HEK293 (cell line): ENCODE data around the gene GPLD1.
A peak's percentile ranks its signal among the peaks of the same experiment; 100 is the strongest.

Source experiments
- CTCF ChIA-PET: fragments of 350-600 bp; formaldehyde crosslinking; extraction: SDS; loops from one replicate; lab custom pipeline; 2021; ENCODE audit warnings: antibody characterized with exemption; lab: Yijun Ruan, JAX
- POLR2A ChIA-PET: fragments of 300-600 bp; formaldehyde crosslinking; extraction: SDS; loops from one replicate; lab custom pipeline; 2020; ENCODE audit warnings: antibody characterized with exemption, inconsistent platforms; lab: Yijun Ruan, JAX
- H3K27ac ChIP-seq: fragments of 200-500 bp; sonication (Bioruptor generic); 2 replicates; pipeline ENCODE4 v1.5.1; 2014; ENCODE audit warnings: low read depth, low read length, control low read depth, inconsistent platforms; ENCODE audit errors: extremely low read depth
- H3K36me3 ChIP-seq, 2 experiments: fragments of 200-500 bp in 1 of 2; sonication (Bioruptor generic) in 1 of 2; 1 replicate in 1 of 2; 2 replicates in 1 of 2; pipeline ENCODE4 v1.5.1; 2014 to 2017; ENCODE audit warnings: inconsistent platforms in 2 of 2, low read length in 2 of 2; ENCODE audit not compliant: control insufficient read depth in 2 of 2, insufficient read depth in 1 of 2
- H3K4me1 ChIP-seq: fragments of 200-500 bp; sonication (Bioruptor generic); 2 replicates; pipeline ENCODE4 v1.5.1; 2014; ENCODE audit warnings: mild to moderate bottlenecking, low read length, inconsistent platforms; ENCODE audit not compliant: control insufficient read depth, insufficient read depth
- H3K4me3 ChIP-seq: 2 replicates; pipeline ENCODE4 v1.5.1; 2011; ENCODE audit warnings: low read depth, mild to moderate bottlenecking, control low read depth, low read length, moderate library complexity
- H3K9me3 ChIP-seq: fragments of 200-500 bp; sonication (Bioruptor generic); 2 replicates; pipeline ENCODE4 v1.5.1; 2014; ENCODE audit warnings: low read depth, low read length, inconsistent platforms; ENCODE audit not compliant: control insufficient read depth, insufficient read depth
- HOXC10 ChIP-seq: sonication (generic); formaldehyde crosslinking; IDR thresholded peaks from 2 replicates; pipeline ENCODE4 v1.8.1; 2023; ENCODE audit warnings: mild to moderate bottlenecking, missing genetic modification reagents
- IKZF3 ChIP-seq: fragments of 450-650 bp; IDR thresholded peaks from 2 replicates; pipeline ENCODE4 v1.5.0; 2018; ENCODE audit warnings: missing biosample characterization, mild to moderate bottlenecking, missing genetic modification characterization, moderate library complexity
- KLF9 ChIP-seq: fragments of 450-650 bp; formaldehyde crosslinking; IDR thresholded peaks from 2 replicates; pipeline ENCODE4 v1.5.1; 2016; ENCODE audit warnings: missing biosample characterization, missing genetic modification characterization, low read depth
- SETDB1 ChIP-seq: IDR thresholded peaks from one replicate; pipeline ENCODE4 v1.6.1; 2017; ENCODE audit warnings: mild to moderate bottlenecking, low read length, moderate library complexity, mixed read lengths; ENCODE audit not compliant: insufficient read length
- SP2 ChIP-seq: fragments of 450-650 bp; formaldehyde crosslinking; IDR thresholded peaks from 2 replicates; pipeline ENCODE4 v1.5.1; 2016; ENCODE audit warnings: missing biosample characterization, missing genetic modification characterization
- TCF7L2 ChIP-seq: IDR thresholded peaks from 2 replicates; pipeline ENCODE4 v1.6.1; 2011; ENCODE audit warnings: low read depth, mild to moderate bottlenecking, inconsistent platforms, low read length, moderate library complexity, borderline replicate concordance
- WT1 ChIP-seq: fragments of 450-650 bp; formaldehyde crosslinking; IDR thresholded peaks from 2 replicates; pipeline ENCODE4 v1.5.1; 2016; ENCODE audit warnings: missing biosample characterization, missing genetic modification characterization
- YY1 ChIP-seq: fragments of 450-650 bp; formaldehyde crosslinking; IDR thresholded peaks from 2 replicates; pipeline ENCODE4 v1.5.1; 2018; ENCODE audit warnings: missing biosample characterization, missing genetic modification characterization
- ZFP41 ChIP-seq: fragments of 450-650 bp; formaldehyde crosslinking; IDR thresholded peaks from 2 replicates; pipeline ENCODE4 v1.5.1; 2016; ENCODE audit warnings: missing biosample characterization, missing genetic modification characterization, borderline replicate concordance
- ZNF121 ChIP-seq: fragments of 450-650 bp; formaldehyde crosslinking; IDR thresholded peaks from 2 replicates; pipeline ENCODE4 v1.5.1; 2016; ENCODE audit warnings: missing biosample characterization, missing genetic modification characterization
- ZNF211 ChIP-seq: fragments of 450-650 bp; formaldehyde crosslinking; IDR thresholded peaks from 2 replicates; pipeline ENCODE4 v1.5.1; 2016; ENCODE audit warnings: low read depth, missing biosample characterization, missing genetic modification characterization
- ZNF214 ChIP-seq: fragments of 450-650 bp; formaldehyde crosslinking; IDR thresholded peaks from 2 replicates; pipeline ENCODE4 v1.5.1; 2017; ENCODE audit warnings: missing biosample characterization, mild to moderate bottlenecking, missing genetic modification characterization, borderline replicate concordance
- ZNF223 ChIP-seq: fragments of 450-650 bp; formaldehyde crosslinking; IDR thresholded peaks from 2 replicates; pipeline ENCODE4 v1.5.1; 2016; ENCODE audit warnings: missing biosample characterization, missing genetic modification characterization
- ZNF292 ChIP-seq: fragments of 450-650 bp; formaldehyde crosslinking; IDR thresholded peaks from 2 replicates; pipeline ENCODE4 v1.5.1; 2016; ENCODE audit warnings: low read depth, missing biosample characterization, missing genetic modification characterization, borderline replicate concordance
- ZNF394 ChIP-seq: fragments of 450-650 bp; formaldehyde crosslinking; IDR thresholded peaks from 2 replicates; pipeline ENCODE4 v1.5.1; 2016; ENCODE audit warnings: missing biosample characterization, missing genetic modification characterization, mild to moderate bottlenecking, moderate library complexity, borderline replicate concordance
- ZNF423 ChIP-seq: fragments of 450-650 bp; formaldehyde crosslinking; IDR thresholded peaks from 2 replicates; pipeline ENCODE4 v1.5.1; 2016; ENCODE audit warnings: missing biosample characterization, missing genetic modification characterization
- ZNF621 ChIP-seq: fragments of 450-650 bp; formaldehyde crosslinking; IDR thresholded peaks from 2 replicates; pipeline ENCODE4 v1.5.1; 2017; ENCODE audit warnings: missing biosample characterization, missing genetic modification characterization
- ZNF658 ChIP-seq: fragments of 450-650 bp; formaldehyde crosslinking; IDR thresholded peaks from 2 replicates; pipeline ENCODE4; 2016; ENCODE audit warnings: missing biosample characterization, missing genetic modification characterization
- ZNF76 ChIP-seq: fragments of 450-650 bp; formaldehyde crosslinking; IDR thresholded peaks from 2 replicates; pipeline ENCODE4; 2016; ENCODE audit warnings: low read depth, missing biosample characterization, missing genetic modification characterization, borderline replicate concordance
- ZNF776 ChIP-seq: fragments of 450-650 bp; formaldehyde crosslinking; IDR thresholded peaks from 2 replicates; pipeline ENCODE4 v1.5.0; 2017; ENCODE audit warnings: missing biosample characterization, missing genetic modification characterization, borderline replicate concordance
- ZNF785 ChIP-seq: fragments of 450-650 bp; formaldehyde crosslinking; IDR thresholded peaks from 2 replicates; pipeline ENCODE4 v1.5.1; 2016; ENCODE audit warnings: missing biosample characterization, missing genetic modification characterization
- ZSCAN23 ChIP-seq: fragments of 450-650 bp; formaldehyde crosslinking; IDR thresholded peaks from 2 replicates; pipeline ENCODE4 v1.5.1; 2016; ENCODE audit warnings: missing biosample characterization, missing genetic modification characterization
- TF ChIP-seq, protein P1 (sequence below): fragments of 450-650 bp; formaldehyde crosslinking; IDR thresholded peaks from 2 replicates; pipeline ENCODE4 v1.5.1; 2016; ENCODE audit warnings: missing biosample characterization, missing genetic modification characterization
- TF ChIP-seq, protein P2 (sequence below): fragments of 450-650 bp; formaldehyde crosslinking; IDR thresholded peaks from 2 replicates; pipeline ENCODE4 v1.5.1; 2016; ENCODE audit warnings: missing biosample characterization, missing genetic modification characterization
- TF ChIP-seq, protein P3 (sequence below): fragments of 450-650 bp; formaldehyde crosslinking; IDR thresholded peaks from 2 replicates; pipeline ENCODE4 v1.5.1; 2017; ENCODE audit warnings: missing biosample characterization, missing genetic modification characterization

GPLD1 gene

DNA sequence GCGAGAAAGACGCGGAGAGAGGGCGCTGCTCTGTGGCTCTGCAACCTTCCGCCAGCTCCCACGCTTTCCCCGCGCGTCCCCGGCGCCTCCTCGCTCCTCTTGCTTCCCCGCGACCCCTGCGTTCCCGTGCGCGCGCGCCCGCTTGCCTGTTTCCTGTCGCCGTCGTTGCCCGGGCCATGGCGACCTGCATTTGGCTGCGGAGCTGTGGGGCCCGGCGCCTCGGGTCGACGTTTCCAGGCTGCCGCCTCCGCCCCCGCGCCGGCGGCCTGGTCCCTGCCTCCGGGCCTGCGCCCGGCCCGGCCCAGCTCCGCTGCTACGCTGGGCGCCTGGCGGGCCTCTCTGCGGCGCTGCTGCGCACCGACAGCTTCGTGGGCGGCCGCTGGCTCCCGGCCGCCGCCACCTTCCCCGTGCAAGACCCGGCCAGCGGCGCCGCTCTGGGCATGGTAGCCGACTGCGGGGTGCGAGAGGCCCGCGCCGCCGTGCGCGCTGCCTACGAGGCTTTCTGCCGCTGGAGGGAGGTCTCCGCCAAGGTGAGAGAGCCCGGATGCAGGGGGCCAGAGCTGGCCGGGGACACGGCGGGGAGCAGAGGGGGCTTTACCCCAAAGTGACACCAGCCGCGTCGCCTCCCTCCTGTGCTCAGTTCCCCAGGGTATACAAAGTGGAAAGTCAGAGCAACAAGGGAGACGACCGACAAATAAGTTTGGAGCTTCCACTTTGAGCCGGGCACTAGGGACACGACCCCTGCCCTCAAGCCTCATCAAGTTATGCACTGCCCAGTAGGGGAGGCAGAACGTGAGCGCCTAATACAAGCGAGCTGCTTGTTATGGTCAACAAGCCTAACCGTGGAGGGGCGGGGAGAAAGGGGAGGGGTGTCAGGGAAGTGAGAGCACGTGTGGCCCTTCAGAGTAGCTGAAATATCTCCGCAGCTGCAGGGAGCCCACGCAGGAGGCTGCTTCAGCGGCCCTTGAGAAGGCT is 5.7 kb upstream of the GPLD1 start, which contains the start of gene ALDH5A1 (continued):
- TF ChIP-seq, protein P1, sequence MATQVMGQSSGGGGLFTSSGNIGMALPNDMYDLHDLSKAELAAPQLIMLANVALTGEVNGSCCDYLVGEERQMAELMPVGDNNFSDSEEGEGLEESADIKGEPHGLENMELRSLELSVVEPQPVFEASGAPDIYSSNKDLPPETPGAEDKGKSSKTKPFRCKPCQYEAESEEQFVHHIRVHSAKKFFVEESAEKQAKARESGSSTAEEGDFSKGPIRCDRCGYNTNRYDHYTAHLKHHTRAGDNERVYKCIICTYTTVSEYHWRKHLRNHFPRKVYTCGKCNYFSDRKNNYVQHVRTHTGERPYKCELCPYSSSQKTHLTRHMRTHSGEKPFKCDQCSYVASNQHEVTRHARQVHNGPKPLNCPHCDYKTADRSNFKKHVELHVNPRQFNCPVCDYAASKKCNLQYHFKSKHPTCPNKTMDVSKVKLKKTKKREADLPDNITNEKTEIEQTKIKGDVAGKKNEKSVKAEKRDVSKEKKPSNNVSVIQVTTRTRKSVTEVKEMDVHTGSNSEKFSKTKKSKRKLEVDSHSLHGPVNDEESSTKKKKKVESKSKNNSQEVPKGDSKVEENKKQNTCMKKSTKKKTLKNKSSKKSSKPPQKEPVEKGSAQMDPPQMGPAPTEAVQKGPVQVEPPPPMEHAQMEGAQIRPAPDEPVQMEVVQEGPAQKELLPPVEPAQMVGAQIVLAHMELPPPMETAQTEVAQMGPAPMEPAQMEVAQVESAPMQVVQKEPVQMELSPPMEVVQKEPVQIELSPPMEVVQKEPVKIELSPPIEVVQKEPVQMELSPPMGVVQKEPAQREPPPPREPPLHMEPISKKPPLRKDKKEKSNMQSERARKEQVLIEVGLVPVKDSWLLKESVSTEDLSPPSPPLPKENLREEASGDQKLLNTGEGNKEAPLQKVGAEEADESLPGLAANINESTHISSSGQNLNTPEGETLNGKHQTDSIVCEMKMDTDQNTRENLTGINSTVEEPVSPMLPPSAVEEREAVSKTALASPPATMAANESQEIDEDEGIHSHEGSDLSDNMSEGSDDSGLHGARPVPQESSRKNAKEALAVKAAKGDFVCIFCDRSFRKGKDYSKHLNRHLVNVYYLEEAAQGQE (tag by site-specific recombination) = no peak
- TF ChIP-seq YY1 (tag by site-specific recombination) (peak; percentile 57; the same call in 1 of the 2 replicates), SETDB1 (no peak), ZNF223 (tag by site-specific recombination) (no peak), KLF9 (tag by site-specific recombination) (peak; percentile 62; the same call in 1 of the 2 replicates), TCF7L2 (no peak), ZNF76 (tag by site-specific recombination) (peak; percentile 19; the same call in 1 of the 2 replicates)
- TF ChIP-seq, protein P2, sequence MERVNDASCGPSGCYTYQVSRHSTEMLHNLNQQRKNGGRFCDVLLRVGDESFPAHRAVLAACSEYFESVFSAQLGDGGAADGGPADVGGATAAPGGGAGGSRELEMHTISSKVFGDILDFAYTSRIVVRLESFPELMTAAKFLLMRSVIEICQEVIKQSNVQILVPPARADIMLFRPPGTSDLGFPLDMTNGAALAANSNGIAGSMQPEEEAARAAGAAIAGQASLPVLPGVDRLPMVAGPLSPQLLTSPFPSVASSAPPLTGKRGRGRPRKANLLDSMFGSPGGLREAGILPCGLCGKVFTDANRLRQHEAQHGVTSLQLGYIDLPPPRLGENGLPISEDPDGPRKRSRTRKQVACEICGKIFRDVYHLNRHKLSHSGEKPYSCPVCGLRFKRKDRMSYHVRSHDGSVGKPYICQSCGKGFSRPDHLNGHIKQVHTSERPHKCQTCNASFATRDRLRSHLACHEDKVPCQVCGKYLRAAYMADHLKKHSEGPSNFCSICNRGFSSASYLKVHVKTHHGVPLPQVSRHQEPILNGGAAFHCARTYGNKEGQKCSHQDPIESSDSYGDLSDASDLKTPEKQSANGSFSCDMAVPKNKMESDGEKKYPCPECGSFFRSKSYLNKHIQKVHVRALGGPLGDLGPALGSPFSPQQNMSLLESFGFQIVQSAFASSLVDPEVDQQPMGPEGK (tag by site-specific recombination) = peak; percentile 34; the same call in 1 of the 2 replicates

DNA sequence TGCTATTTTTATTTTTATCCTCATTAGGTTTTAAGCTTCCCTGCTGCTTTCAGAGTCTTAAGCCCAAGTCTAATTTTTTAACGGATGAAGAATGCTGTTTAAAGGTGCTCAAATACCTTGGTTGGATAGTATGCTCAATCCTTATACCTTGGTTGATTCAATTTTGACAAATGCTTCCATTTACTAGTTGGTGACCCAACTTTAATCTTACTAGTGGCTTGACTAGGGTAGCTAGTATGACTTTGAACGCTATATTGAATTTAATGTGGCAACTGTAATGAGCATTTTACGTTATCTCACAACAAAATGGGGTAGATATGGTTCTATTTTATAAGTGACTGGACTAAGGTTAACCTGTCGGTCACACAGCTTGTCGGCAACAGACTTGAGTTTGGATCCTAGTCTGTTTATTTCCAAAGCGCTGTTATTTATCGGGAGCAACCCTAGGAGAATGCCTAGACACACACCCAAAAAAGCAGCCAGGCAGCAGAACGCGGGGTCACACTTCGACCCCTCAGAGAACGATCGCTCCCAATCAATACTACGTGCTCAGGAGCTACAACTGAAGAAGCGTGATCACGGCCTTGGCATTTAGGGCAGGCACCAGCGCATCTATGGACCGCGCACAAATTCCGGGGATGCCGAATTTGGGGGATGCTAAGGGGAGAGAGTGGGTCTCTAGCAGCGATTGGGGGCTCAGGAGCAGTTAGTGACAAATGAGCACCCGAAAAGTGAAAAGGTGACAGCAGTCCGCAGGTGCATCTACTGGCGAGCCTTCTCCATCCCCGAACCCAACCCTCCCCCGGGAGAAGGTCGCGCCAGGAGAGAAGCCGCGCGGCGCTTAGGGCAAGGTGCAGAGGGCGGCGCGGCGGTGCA is 4.8 kb upstream of the GPLD1 start:
- POLR2A ChIA-PET = interaction anchor here (0.6 to 1.9 kb wide), 8 partner anchors 11 to 699 kb away, joined by 3 to 9 read pairs (median 4); partner anchors contain the start of genes ACOT13 and TDP2
- Histone ChIP-seq H3K4me3 (peak overlapping the region; percentile 60), H3K9me3 (no peaks in the 10 kb centered on the region), H3K27ac (peak overlapping the region; percentile 80; the same call in 1 of the 2 replicates), H3K36me3 (peaks cover 0 to 10% of the 10 kb centered on the region in 2 experiments; a peak in 1 of 3 replicates), H3K4me1 (0 out of 2 replicates have a peak, but pooled peaks cover 2% of the 10 kb centered on the region)
- CTCF ChIA-PET = interaction anchor here (0.6 to 4.2 kb wide), 20 partner anchors 8 to 1500 kb away, joined by 3 to 27 read pairs (median 4); no protein-coding TSS in a partner anchor
- TF ChIP-seq IKZF3 = no peak
- no peak for TF ChIP-seq ZSCAN23 (tag by site-specific recombination)
- no peak for TF ChIP-seq ZNF214 (tag by site-specific recombination)
- no peak for TF ChIP-seq KLF9 (tag by site-specific recombination)
- TF ChIP-seq ZNF423 = peak; percentile 74; the same call in 1 of the 2 replicates
- no peak for TF ChIP-seq ZNF658 (tag by site-specific recombination)
- 0 out of 2 replicates have a peak, but pooled peaks have one; percentile 26 for TF ChIP-seq WT1
- no peak for TF ChIP-seq ZNF292 (tag by site-specific recombination)
- TF ChIP-seq HOXC10 (CRISPR knock-in tag) = no peak
- TF ChIP-seq ZNF621 (tag by site-specific recombination) = no peak
- no peak for TF ChIP-seq ZNF211
- no peak for TF ChIP-seq ZNF785 (tag by site-specific recombination)
- TF ChIP-seq SP2 (tag by site-specific recombination) = no peak
- no peak for TF ChIP-seq ZFP41 (tag by site-specific recombination)
- no peak for TF ChIP-seq ZNF121 (tag by site-specific recombination)
- TF ChIP-seq, protein P3, sequence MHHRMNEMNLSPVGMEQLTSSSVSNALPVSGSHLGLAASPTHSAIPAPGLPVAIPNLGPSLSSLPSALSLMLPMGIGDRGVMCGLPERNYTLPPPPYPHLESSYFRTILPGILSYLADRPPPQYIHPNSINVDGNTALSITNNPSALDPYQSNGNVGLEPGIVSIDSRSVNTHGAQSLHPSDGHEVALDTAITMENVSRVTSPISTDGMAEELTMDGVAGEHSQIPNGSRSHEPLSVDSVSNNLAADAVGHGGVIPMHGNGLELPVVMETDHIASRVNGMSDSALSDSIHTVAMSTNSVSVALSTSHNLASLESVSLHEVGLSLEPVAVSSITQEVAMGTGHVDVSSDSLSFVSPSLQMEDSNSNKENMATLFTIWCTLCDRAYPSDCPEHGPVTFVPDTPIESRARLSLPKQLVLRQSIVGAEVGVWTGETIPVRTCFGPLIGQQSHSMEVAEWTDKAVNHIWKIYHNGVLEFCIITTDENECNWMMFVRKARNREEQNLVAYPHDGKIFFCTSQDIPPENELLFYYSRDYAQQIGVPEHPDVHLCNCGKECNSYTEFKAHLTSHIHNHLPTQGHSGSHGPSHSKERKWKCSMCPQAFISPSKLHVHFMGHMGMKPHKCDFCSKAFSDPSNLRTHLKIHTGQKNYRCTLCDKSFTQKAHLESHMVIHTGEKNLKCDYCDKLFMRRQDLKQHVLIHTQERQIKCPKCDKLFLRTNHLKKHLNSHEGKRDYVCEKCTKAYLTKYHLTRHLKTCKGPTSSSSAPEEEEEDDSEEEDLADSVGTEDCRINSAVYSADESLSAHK (tag by site-specific recombination) = 0 out of 2 replicates have a peak, but pooled peaks have one; percentile 24
- TF ChIP-seq ZNF394 = no peak; the same call in 1 of the 2 replicates
- TF ChIP-seq ZNF776 (tag by site-specific recombination) = no peak
